Measurements from ENCODE around the gene SPRY1. TPM values are rescaled to one million over a fixed set of nuclear protein-coding genes. Genes with fewer than 3 reads are reported as not detected.

The SPRY1 gene
- total RNA-seq, 2 donors from 2014 or later, result 9.1 to 18.5 TPM

DNA sequence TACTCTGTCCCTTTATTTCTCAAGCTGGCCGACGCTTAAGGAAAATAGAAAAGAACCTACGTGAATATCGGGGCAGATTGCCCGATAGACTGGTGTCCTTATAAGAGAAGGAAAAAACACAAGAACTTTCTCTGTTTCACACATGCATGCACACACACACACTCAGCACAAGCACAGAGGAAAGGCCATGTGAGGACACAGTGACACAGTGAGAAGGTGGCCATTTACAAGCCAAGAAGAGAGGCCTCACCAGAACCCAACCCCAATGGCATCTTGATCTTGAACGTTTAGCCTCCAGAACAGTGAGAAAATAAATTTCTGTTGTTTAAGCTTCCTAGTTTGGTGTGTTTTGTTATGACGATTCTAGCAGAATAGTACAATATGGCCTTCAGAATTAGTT, 37.0 kb downstream of the SPRY1 start:
- no peak for DNase-seq
- Mint-ChIP-seq H3K27me3 (ENCODE audit: insufficient read depth) (no peaks in the 10 kb centered on the region), H3K4me3 (no peak overlapping the region), H3K4me1 (peaks cover 9% of the 10 kb centered on the region), H3K9me3 (peaks cover 55% of the 10 kb centered on the region), H3K27ac (no peak overlapping the region), H3K36me3 (ENCODE audit: low read depth) (peaks cover 23% of the 10 kb centered on the region)
- WGBS, 2 experiments (ENCODE audit: insufficient coverage in 1 of 2, insufficient read length in 1 of 2), result 93% methylated on average over 7 of the region's 7 CpGs; no CpG with 5 or more reads in 1 of the 2 experiments
- Histone ChIP-seq H3K36me3 (ENCODE audit: control insufficient read depth, insufficient read depth, low read length) (no peaks in the 10 kb centered on the region), H3K4me1 (ENCODE audit: control insufficient read depth, insufficient read depth, low read length) (no peaks in the 10 kb centered on the region), H3K27me3 (ENCODE audit: control insufficient read depth, insufficient read depth, low read length, poor library complexity, severe bottlenecking) (no peaks in the 10 kb centered on the region), H3K4me3 (ENCODE audit: low read length) (no peak overlapping the region), H3K9ac (ENCODE audit: extremely low read depth, low read length, poor library complexity, severe bottlenecking) (no peak overlapping the region), H3K9me3 (ENCODE audit: control insufficient read depth, low read length) (peaks cover 26% of the 10 kb centered on the region), H3K27ac (ENCODE audit: low read depth, low read length) (no peak overlapping the region)
- TF ChIP-seq, protein P1, sequence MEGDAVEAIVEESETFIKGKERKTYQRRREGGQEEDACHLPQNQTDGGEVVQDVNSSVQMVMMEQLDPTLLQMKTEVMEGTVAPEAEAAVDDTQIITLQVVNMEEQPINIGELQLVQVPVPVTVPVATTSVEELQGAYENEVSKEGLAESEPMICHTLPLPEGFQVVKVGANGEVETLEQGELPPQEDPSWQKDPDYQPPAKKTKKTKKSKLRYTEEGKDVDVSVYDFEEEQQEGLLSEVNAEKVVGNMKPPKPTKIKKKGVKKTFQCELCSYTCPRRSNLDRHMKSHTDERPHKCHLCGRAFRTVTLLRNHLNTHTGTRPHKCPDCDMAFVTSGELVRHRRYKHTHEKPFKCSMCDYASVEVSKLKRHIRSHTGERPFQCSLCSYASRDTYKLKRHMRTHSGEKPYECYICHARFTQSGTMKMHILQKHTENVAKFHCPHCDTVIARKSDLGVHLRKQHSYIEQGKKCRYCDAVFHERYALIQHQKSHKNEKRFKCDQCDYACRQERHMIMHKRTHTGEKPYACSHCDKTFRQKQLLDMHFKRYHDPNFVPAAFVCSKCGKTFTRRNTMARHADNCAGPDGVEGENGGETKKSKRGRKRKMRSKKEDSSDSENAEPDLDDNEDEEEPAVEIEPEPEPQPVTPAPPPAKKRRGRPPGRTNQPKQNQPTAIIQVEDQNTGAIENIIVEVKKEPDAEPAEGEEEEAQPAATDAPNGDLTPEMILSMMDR (conservative IDR thresholded peaks at IDR 0.05), result no peak

DNA sequence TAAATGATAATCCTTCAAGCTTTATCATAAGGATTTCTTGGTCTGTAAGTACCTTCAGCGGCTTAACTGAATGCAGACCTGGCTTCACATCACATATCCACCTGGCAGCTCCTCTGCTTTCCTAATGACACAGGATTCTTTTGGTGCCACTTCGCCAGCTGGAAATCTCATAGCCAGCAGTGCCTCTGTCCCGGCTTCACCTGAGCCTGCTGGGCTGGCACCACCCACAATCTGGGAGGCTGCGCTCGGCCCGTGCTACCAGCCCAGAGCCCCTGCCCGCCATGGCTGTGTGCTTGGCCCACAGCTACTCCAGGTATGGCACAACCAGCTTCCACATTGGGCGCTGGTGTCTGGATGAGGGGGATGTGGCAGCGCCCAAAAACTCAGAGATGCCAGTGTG, 37.4 kb downstream of the SPRY1 start:
- H3K4me3 Mint-ChIP-seq, result no peak overlapping the region
- TF ChIP-seq, protein P1 (conservative IDR thresholded peaks at IDR 0.05), result no peak
- no peak overlapping the region for H3K27ac ChIP-seq (ENCODE audit: low read depth, low read length)
- peaks cover 9% of the 10 kb centered on the region for H3K4me1 Mint-ChIP-seq
- peaks cover 52% of the 10 kb centered on the region for H3K9me3 Mint-ChIP-seq
- no peaks in the 10 kb centered on the region for H3K27me3 ChIP-seq (ENCODE audit: control insufficient read depth, insufficient read depth, low read length, poor library complexity, severe bottlenecking)
- no peaks in the 10 kb centered on the region for H3K4me1 ChIP-seq (ENCODE audit: control insufficient read depth, insufficient read depth, low read length)
- H3K27ac Mint-ChIP-seq, result no peak overlapping the region
- WGBS, 2 experiments (ENCODE audit: insufficient coverage in 1 of 2, insufficient read length in 1 of 2), result 70 to 89% methylated on average over 3 to 9 of the region's 9 CpGs
- H3K27me3 Mint-ChIP-seq (ENCODE audit: insufficient read depth), result no peaks in the 10 kb centered on the region
- peaks cover 23% of the 10 kb centered on the region for H3K36me3 Mint-ChIP-seq (ENCODE audit: low read depth)
- peaks cover 23% of the 10 kb centered on the region for H3K9me3 ChIP-seq (ENCODE audit: control insufficient read depth, low read length)
- no peaks in the 10 kb centered on the region for H3K36me3 ChIP-seq (ENCODE audit: control insufficient read depth, insufficient read depth, low read length)
- DNase-seq, result no peak
- no peak overlapping the region for H3K4me3 ChIP-seq (ENCODE audit: low read length)
- no peak overlapping the region for H3K9ac ChIP-seq (ENCODE audit: extremely low read depth, low read length, poor library complexity, severe bottlenecking)

DNA sequence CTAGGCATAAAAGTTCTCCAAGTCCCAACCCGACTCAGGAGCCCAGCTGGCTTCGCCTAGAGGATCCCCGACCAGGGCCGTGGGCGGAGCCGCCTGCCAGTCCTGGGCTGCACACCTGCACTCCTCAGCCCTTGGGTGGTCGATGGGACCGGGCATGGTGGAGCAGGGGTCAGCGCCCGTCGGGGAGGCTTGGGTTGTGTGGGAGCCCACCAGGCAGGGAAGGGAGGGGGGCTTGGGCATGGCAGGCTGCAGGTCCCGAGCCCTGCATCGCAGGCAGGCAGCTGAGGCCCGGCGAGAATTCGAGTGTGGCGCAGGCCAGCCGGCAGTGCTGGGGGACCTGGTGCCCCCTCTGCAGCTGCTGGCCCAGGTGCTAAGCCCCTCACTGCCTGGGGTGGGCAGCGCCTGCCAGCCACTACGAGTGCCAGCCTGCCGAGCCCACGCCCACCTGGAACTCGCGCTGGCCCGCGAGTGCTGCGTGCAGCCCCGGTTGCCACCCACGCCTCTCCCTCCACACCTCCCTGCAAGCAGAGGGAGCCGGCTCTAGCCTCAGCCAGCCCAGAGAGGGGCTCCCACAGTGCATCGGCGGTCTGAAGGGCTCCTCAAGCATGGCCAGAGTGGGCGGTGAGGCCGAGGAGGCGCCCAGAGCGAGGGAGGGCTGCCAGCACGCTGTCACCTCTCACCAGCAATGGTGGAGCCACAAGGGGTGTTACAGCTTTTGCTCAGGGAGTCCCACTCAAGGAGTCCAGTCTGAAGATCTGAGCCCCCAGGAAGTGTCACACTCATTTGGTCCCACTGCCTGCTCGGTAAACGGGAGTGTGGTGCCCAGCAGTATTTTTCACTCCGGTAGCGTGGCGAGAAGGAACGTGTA, 38.9 kb downstream of the SPRY1 start:
- no peak for DNase-seq
- H3K4me3 ChIP-seq (ENCODE audit: low read length), result no peak overlapping the region
- H3K36me3 ChIP-seq (ENCODE audit: control insufficient read depth, insufficient read depth, low read length), result no peaks in the 10 kb centered on the region
- H3K9me3 ChIP-seq (ENCODE audit: control insufficient read depth, low read length), result peaks cover 20% of the 10 kb centered on the region
- no peaks in the 10 kb centered on the region for H3K27me3 ChIP-seq (ENCODE audit: control insufficient read depth, insufficient read depth, low read length, poor library complexity, severe bottlenecking)
- H3K27ac Mint-ChIP-seq, result no peak overlapping the region
- WGBS, 2 experiments (ENCODE audit: insufficient coverage in 1 of 2, insufficient read length in 1 of 2), result 93 to 96% methylated on average over 21 to 43 of the region's 43 CpGs
- peaks cover 7% of the 10 kb centered on the region for H3K4me1 Mint-ChIP-seq
- peaks cover 47% of the 10 kb centered on the region for H3K9me3 Mint-ChIP-seq
- TF ChIP-seq, protein P1 (conservative IDR thresholded peaks at IDR 0.05), result no peak
- H3K27ac ChIP-seq (ENCODE audit: low read depth, low read length), result no peak overlapping the region
- H3K27me3 Mint-ChIP-seq (ENCODE audit: insufficient read depth), result no peaks in the 10 kb centered on the region
- peaks cover 23% of the 10 kb centered on the region for H3K36me3 Mint-ChIP-seq (ENCODE audit: low read depth)
- H3K9ac ChIP-seq (ENCODE audit: extremely low read depth, low read length, poor library complexity, severe bottlenecking), result no peak overlapping the region
- H3K4me3 Mint-ChIP-seq, result no peak overlapping the region
- no peaks in the 10 kb centered on the region for H3K4me1 ChIP-seq (ENCODE audit: control insufficient read depth, insufficient read depth, low read length)

Data from endodermal cell (in vitro differentiated cells).